Activated CD4-positive, alpha-beta T cell treated with anti-CD3 and anti-CD28 coated beads for 36 hours (primary cell): ENCODE measurements around the gene PPME1. TPM values are rescaled to one million over a fixed set of nuclear protein-coding genes. Genes with fewer than 3 reads are reported as not detected.
"Not testable (repeated sequence)": the region's sequence is repeated elsewhere in the genome, so short reads cannot be mapped to it uniquely, and the experiment has no call there.

Experiments
- ATAC-seq: fragments of 200-7000 bp; cut with Tn5 transposase; one replicate; pipeline ENCODE4 v1.10.0; 2021; ENCODE audit warnings: mild to moderate bottlenecking, moderate library complexity
- CTCF ChIA-PET: fragments of 350-600 bp; sonication (Branson Sonifier 250); formaldehyde crosslinking; loops from one replicate; lab custom pipeline; 2021; ENCODE audit warnings: antibody characterized with exemption; lab: Charles Lee
- POLR2A ChIA-PET: fragments of 350-600 bp; sonication (Branson Sonifier 250); formaldehyde crosslinking; loops from one replicate; lab custom pipeline; 2021; ENCODE audit warnings: antibody characterized with exemption, inconsistent platforms; lab: Charles Lee
- DNase-seq: peaks from one replicate; pipeline ENCODE4 v3.0.0-alpha.2; 2020
- H3K27ac Mint-ChIP-seq: one replicate; pipeline ENCODE4 v1.8.0; 2021; ENCODE audit warnings: mixed read lengths
- H3K27me3 Mint-ChIP-seq: one replicate; pipeline ENCODE4 v1.8.0; 2021; ENCODE audit warnings: mixed read lengths
- H3K36me3 Mint-ChIP-seq: one replicate; pipeline ENCODE4 v1.8.0; 2021; ENCODE audit warnings: low read depth, mixed read lengths
- H3K4me1 Mint-ChIP-seq: one replicate; pipeline ENCODE4 v1.8.0; 2021; ENCODE audit warnings: mixed read lengths
- H3K4me3 Mint-ChIP-seq: one replicate; pipeline ENCODE4 v1.8.0; 2021; ENCODE audit warnings: mild to moderate bottlenecking, moderate library complexity, mixed read lengths
- H3K9me3 Mint-ChIP-seq: one replicate; pipeline ENCODE4 v1.8.0; 2021; ENCODE audit warnings: low read depth, mixed read lengths
- intact Hi-C, 2 experiments: fragments of 100-400 bp; cut with DNase I in 1 of 2; cut with micrococcal nuclease in 1 of 2; formaldehyde crosslinking; loops; one replicate each; pipeline versions ENCODE4 v1.14.2 to v1.15.1; 2022 to 2024; cut with DNase I, micrococcal nuclease
- total RNA-seq, 2 experiments: library from RNA; stranded (reverse); gene quantifications; one replicate each; pipeline ENCODE4 v1.2.3, GENCODE V29; 2021

The PPME1 gene
- total RNA-seq, 2 experiments from 2014 or later = 54.2 to 61.5 TPM

GRCh38 chr11:74139919-74140431, 31.1 kb upstream of the PPME1 start:
- peaks cover 19% of the 10 kb centered on the region for H3K36me3 Mint-ChIP-seq
- H3K4me3 Mint-ChIP-seq, intact Hi-C loops, DNase-seq, CTCF ChIA-PET, POLR2A ChIA-PET, ATAC-seq, H3K27ac Mint-ChIP-seq, H3K9me3 Mint-ChIP-seq, H3K27me3 Mint-ChIP-seq, H3K4me1 Mint-ChIP-seq: not testable (repeated sequence)

GRCh38 chr11:74141241-74141695, 29.8 kb upstream of the PPME1 start:
- DNase-seq (no peak), ATAC-seq (no peak)
- H3K4me3 Mint-ChIP-seq = no peak overlapping the region
- peaks cover 5% of the 10 kb centered on the region for H3K4me1 Mint-ChIP-seq
- intact Hi-C loops = no loop called here
- no peak overlapping the region for H3K27ac Mint-ChIP-seq
- ChIA-PET CTCF (no interaction called here), POLR2A (no interaction called here)
- H3K36me3 Mint-ChIP-seq = peaks cover 19% of the 10 kb centered on the region
- H3K27me3 Mint-ChIP-seq = no peaks in the 10 kb centered on the region
- H3K9me3 Mint-ChIP-seq = no peaks in the 10 kb centered on the region

- Mint-ChIP-seq H3K9me3 (no peaks in the 10 kb centered on the region), H3K36me3 (peaks cover 18% of the 10 kb centered on the region), H3K4me1 (peaks cover 5% of the 10 kb centered on the region), H3K4me3 (no peak overlapping the region), H3K27ac (no peak overlapping the region), H3K27me3 (no peaks in the 10 kb centered on the region)
- intact Hi-C loops = no loop called here
- ATAC-seq (no peak), DNase-seq (no peak)
- POLR2A ChIA-PET = no interaction called here
- CTCF ChIA-PET = no interaction called here
Measured at GRCh38 chr11:74141908-74142307, 29.2 kb upstream of the PPME1 start.

DNA sequence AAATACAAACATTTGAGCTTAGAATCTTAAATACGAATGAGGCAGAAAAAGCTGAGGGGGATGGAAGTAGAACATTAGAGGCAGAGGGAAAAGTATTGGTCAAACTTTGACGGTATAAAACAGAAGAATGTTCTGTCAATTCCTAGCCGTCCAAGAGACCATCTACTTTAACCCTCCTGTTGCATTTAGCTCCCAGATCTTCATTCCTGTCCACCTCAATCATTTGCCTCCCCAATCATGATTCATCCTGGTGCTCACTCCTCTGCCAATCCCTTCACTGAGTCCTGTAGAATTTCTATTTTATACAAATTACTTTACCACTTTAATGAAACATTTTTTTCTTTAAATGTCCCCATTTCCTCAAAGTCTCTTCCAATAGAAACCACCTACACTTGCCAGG, 28.5 kb upstream of the PPME1 start:
- ATAC-seq (no peak), DNase-seq (no peak)
- H3K4me1 Mint-ChIP-seq = peaks cover 5% of the 10 kb centered on the region
- no peak overlapping the region for H3K27ac Mint-ChIP-seq
- ChIA-PET CTCF (no interaction called here), POLR2A (no interaction called here)
- H3K9me3 Mint-ChIP-seq = no peaks in the 10 kb centered on the region
- intact Hi-C loops = no loop called here
- H3K27me3 Mint-ChIP-seq = no peaks in the 10 kb centered on the region
- peaks cover 16% of the 10 kb centered on the region for H3K36me3 Mint-ChIP-seq
- H3K4me3 Mint-ChIP-seq = no peak overlapping the region

- Mint-ChIP-seq H3K27me3 (no peaks in the 10 kb centered on the region), H3K4me3 (no peak overlapping the region), H3K36me3 (peaks cover 10% of the 10 kb centered on the region)
Measured at GRCh38 chr11:74144592-74144991, 26.5 kb upstream of the PPME1 start.

DNA sequence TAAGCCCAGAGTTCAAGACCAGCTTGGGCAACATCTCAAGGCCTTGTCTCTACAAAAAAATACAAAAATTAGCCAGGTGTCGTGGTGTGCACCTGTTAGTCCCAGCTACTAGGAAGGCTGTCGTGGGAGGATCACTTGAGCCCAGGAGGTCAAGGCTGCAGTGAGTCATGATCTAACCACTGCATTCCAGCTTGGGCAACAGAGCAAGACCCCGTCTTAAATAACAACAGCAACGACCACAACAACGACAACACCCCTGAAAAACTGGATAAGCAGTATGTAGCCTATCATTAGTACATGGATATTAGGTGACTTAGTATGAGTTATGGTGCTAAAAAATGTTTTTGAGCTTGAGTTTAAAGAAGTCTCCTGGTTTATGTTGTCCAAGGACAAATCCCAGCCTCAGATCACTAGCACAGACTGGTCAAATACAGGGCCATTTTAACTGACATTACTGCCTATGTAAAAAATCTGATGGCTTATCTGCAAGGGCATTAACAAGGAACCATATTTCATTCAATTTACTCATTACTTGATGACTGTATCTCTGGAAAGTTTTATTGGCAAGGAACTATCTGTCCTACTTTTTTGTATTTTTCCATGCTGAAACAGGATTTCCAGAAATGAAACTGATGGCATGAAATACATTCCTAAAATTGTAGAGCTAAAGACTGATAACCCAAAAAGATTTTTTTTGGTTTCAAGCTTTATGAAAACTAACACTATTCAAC, 23.7 kb upstream of the PPME1 start:
- ATAC-seq = no peak
- Mint-ChIP-seq H3K36me3 (peaks cover 7% of the 10 kb centered on the region), H3K4me1 (peaks cover 5% of the 10 kb centered on the region), H3K9me3 (no peaks in the 10 kb centered on the region), H3K27ac (no peak overlapping the region), H3K27me3 (no peaks in the 10 kb centered on the region), H3K4me3 (no peak overlapping the region)
- CTCF ChIA-PET = interaction anchor here (1.0 kb wide), 1 partner anchor 184 kb away, joined by 5 read pairs; no protein-coding TSS in a partner anchor
- POLR2A ChIA-PET = no interaction called here
- DNase-seq = no peak
- intact Hi-C loops = no loop called here

More at GRCh38 chr11:74144592-74144991, 26.5 kb upstream of the PPME1 start:
- Mint-ChIP-seq H3K27ac (no peak overlapping the region), H3K9me3 (no peaks in the 10 kb centered on the region), H3K4me1 (peaks cover 5% of the 10 kb centered on the region)
- no peak for DNase-seq
- POLR2A ChIA-PET = no interaction called here
- intact Hi-C loops = no loop called here
- ATAC-seq = no peak
- CTCF ChIA-PET = interaction anchor here (0.6 kb wide), 1 partner anchor 853 kb away, joined by 3 read pairs; no protein-coding TSS in a partner anchor

GRCh38 chr11:74153224-74153623, 17.9 kb upstream of the PPME1 start:
- H3K27ac Mint-ChIP-seq = no peak overlapping the region
- DNase-seq (no peak), ATAC-seq (no peak)
- ChIA-PET POLR2A (no interaction called here), CTCF (no interaction called here)
- no peaks in the 10 kb centered on the region for H3K4me1 Mint-ChIP-seq
- no peaks in the 10 kb centered on the region for H3K27me3 Mint-ChIP-seq
- H3K9me3 Mint-ChIP-seq = no peaks in the 10 kb centered on the region
- no peak overlapping the region for H3K4me3 Mint-ChIP-seq
- H3K36me3 Mint-ChIP-seq = peaks cover 21% of the 10 kb centered on the region
- intact Hi-C loops = no loop called here

GRCh38 chr11:74154620-74155281, 16.3 kb upstream of the PPME1 start:
- POLR2A ChIA-PET = no interaction called here
- ATAC-seq (no peak), DNase-seq (no peak)
- no peak overlapping the region for H3K27ac Mint-ChIP-seq
- H3K36me3 Mint-ChIP-seq = peaks cover 25% of the 10 kb centered on the region
- CTCF ChIA-PET = no interaction called here
- no peaks in the 10 kb centered on the region for H3K27me3 Mint-ChIP-seq
- no peaks in the 10 kb centered on the region for H3K4me1 Mint-ChIP-seq
- H3K4me3 Mint-ChIP-seq = no peak overlapping the region
- intact Hi-C loops = no loop called here
- H3K9me3 Mint-ChIP-seq = no peaks in the 10 kb centered on the region

- Mint-ChIP-seq H3K36me3 (peaks cover 29% of the 10 kb centered on the region), H3K9me3 (no peaks in the 10 kb centered on the region), H3K4me3 (no peak overlapping the region), H3K4me1 (peaks cover 3% of the 10 kb centered on the region), H3K27ac (no peak overlapping the region), H3K27me3 (no peaks in the 10 kb centered on the region)
- DNase-seq = no peak
- no peak for ATAC-seq
- ChIA-PET CTCF (interaction anchor here (0.7 kb wide), 1 partner anchor 239 kb away, joined by 3 read pairs; no protein-coding TSS in a partner anchor), POLR2A (no interaction called here)
- intact Hi-C loops = no loop called here
Measured at GRCh38 chr11:74157169-74157568, 13.9 kb upstream of the PPME1 start.

- ATAC-seq (no peak), DNase-seq (no peak)
- peaks cover 21% of the 10 kb centered on the region for H3K36me3 Mint-ChIP-seq
- H3K9me3 Mint-ChIP-seq = no peaks in the 10 kb centered on the region
- ChIA-PET CTCF (no interaction called here), POLR2A (no interaction called here)
- intact Hi-C loops = no loop called here
- H3K4me1 Mint-ChIP-seq = peaks cover 10% of the 10 kb centered on the region
- H3K27me3 Mint-ChIP-seq = no peaks in the 10 kb centered on the region
- no peak overlapping the region for H3K27ac Mint-ChIP-seq
- no peak overlapping the region for H3K4me3 Mint-ChIP-seq
Measured at GRCh38 chr11:74159642-74160041, 11.4 kb upstream of the PPME1 start.

DNA sequence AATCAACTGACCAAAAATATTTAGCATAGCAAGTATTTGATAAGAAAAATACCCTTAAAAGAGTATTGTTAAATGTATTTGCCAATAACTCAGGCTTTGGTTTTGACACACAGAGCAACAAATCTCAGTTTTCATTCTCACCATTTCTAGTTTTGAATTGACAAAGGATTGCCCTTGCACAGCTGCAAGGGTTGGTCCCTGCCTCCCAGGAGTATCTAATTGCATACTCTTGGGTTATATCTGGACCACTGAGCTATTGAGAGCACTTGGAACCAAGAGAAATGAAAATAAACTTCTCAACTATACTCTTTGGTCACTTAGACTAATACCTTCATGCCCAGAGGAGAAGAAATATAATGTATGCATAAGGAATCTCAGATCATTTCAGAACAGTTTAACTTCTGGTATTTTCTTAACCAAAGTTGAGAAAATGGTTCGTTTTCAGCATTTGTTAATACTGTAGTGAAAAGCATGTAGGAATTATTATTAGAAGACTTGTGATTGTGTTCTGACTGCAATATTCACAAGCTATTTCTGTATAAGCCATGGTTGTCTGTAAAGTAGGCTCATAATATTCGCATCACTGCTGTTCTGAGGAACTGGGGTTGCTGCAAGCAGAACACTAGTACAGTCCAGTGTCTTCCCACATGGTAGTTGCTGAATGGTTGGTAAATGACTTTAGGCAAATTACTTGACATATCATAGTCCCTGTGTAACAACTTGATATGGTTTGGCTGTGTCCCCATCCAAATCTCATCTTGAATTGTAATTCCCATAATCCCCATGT, 8.2 kb upstream of the PPME1 start:
- peak; percentile 47 for ATAC-seq
- POLR2A ChIA-PET = no interaction called here
- DNase-seq = no peak
- no peak overlapping the region for H3K27ac Mint-ChIP-seq
- CTCF ChIA-PET = interaction anchor here (0.8 to 2.1 kb wide), 3 partner anchors 8 to 838 kb away, joined by 3 to 10 read pairs (median 3); partner anchors contain the start of genes C2CD3 and PPME1
- intact Hi-C loops = no loop called here
- no peaks in the 10 kb centered on the region for H3K27me3 Mint-ChIP-seq
- peaks cover 26% of the 10 kb centered on the region for H3K36me3 Mint-ChIP-seq
- H3K4me3 Mint-ChIP-seq = no peak overlapping the region
- H3K9me3 Mint-ChIP-seq = no peaks in the 10 kb centered on the region
- H3K4me1 Mint-ChIP-seq = peaks cover 10% of the 10 kb centered on the region
